HepG2 (cell line): Measurements from ENCODE around the gene BLOC1S4. TPM values are rescaled to one million over a fixed set of nuclear protein-coding genes. Genes with fewer than 3 reads are reported as not detected.
A peak's percentile ranks its signal among the peaks of the same experiment; 100 is the strongest.

Experiments
- AGO1 ChIP-seq: fragments of 200-400 bp; formaldehyde crosslinking; IDR thresholded peaks from 2 replicates; pipeline ENCODE4 v1.6.1; 2017; ENCODE audit warnings: mild to moderate bottlenecking, low read depth, low read length, moderate library complexity; ENCODE audit not compliant: poor library complexity, severe bottlenecking
- ATF7-NPFF ChIP-seq: sonication (generic); formaldehyde crosslinking; IDR thresholded peaks from 2 replicates; pipeline ENCODE4 v1.8.1; 2023; ENCODE audit warnings: mild to moderate bottlenecking, low read depth, missing genetic modification reagents, moderate library complexity
- BRCA1 ChIP-seq: sonication (generic); formaldehyde crosslinking; IDR thresholded peaks from 2 replicates; pipeline ENCODE4 v1.4.0; 2020; ENCODE audit warnings: missing genetic modification reagents
- DMAP1 ChIP-seq: IDR thresholded peaks from 2 replicates; pipeline ENCODE4 v1.6.1; 2016
- FOSL1 ChIP-seq: sonication (generic); formaldehyde crosslinking; IDR thresholded peaks from 2 replicates; pipeline ENCODE4 v1.9.0; 2021; ENCODE audit warnings: missing genetic modification reagents, borderline replicate concordance
- FOXO1 ChIP-seq: sonication (generic); formaldehyde crosslinking; IDR thresholded peaks from 2 replicates; pipeline ENCODE4 v1.4.0; 2020; ENCODE audit warnings: missing genetic modification reagents
- HDAC2 ChIP-seq: sonication (generic); formaldehyde crosslinking; IDR thresholded peaks from 2 replicates; pipeline ENCODE4 v1.4.0; 2020; ENCODE audit warnings: missing genetic modification reagents
- HNRNPK ChIP-seq: fragments of 200-400 bp; formaldehyde crosslinking; IDR thresholded peaks from 2 replicates; pipeline ENCODE4 v1.6.1; 2018; ENCODE audit warnings: low read length, low read depth, moderate library complexity, mild to moderate bottlenecking; ENCODE audit not compliant: poor library complexity, severe bottlenecking
- KDM5B ChIP-seq: sonication (generic); formaldehyde crosslinking; IDR thresholded peaks from 2 replicates; pipeline ENCODE4 v1.4.0; 2020; ENCODE audit warnings: missing genetic modification reagents, mild to moderate bottlenecking, borderline replicate concordance
- KLF6 ChIP-seq: IDR thresholded peaks from 2 replicates; pipeline ENCODE4 v1.8.0; 2016; ENCODE audit warnings: missing biosample characterization, missing genetic modification reagents
- MAFK ChIP-seq, 2 experiments: IDR thresholded peaks in 1 of 2; conservative IDR thresholded peaks in 1 of 2; 2 replicates each; pipeline ENCODE4 v1.6.1; 2011; ENCODE audit warnings: improper control_type of control experiment in 2 of 2, low read length in 2 of 2
- MED8 ChIP-seq: sonication (generic); formaldehyde crosslinking; IDR thresholded peaks from 2 replicates; pipeline ENCODE4 v1.8.1; 2023; ENCODE audit warnings: mild to moderate bottlenecking, missing genetic modification reagents; ENCODE audit not compliant: insufficient replicate concordance
- MEF2D ChIP-seq: sonication (generic); formaldehyde crosslinking; IDR thresholded peaks from 2 replicates; pipeline ENCODE4 v1.5.1; 2020; ENCODE audit warnings: mild to moderate bottlenecking, missing genetic modification reagents
- NFYB ChIP-seq: sonication (generic); formaldehyde crosslinking; IDR thresholded peaks from 2 replicates; pipeline ENCODE4 v1.4.0; 2020; ENCODE audit warnings: missing genetic modification reagents
- SCMH1 ChIP-seq: sonication (generic); formaldehyde crosslinking; IDR thresholded peaks from 2 replicates; pipeline ENCODE4 v1.9.0; 2021; ENCODE audit warnings: missing genetic modification reagents, mild to moderate bottlenecking, borderline replicate concordance
- SETDB1 ChIP-seq: sonication (generic); formaldehyde crosslinking; IDR thresholded peaks from 2 replicates; pipeline ENCODE4 v1.5.1; 2020; ENCODE audit warnings: missing genetic modification reagents, mild to moderate bottlenecking, borderline replicate concordance
- TAF15 ChIP-seq: fragments of 200-400 bp; formaldehyde crosslinking; IDR thresholded peaks from one replicate; pipeline ENCODE4 v1.6.1; 2018; ENCODE audit warnings: mild to moderate bottlenecking, low read depth, low read length; ENCODE audit not compliant: poor library complexity, severe bottlenecking
- TARDBP ChIP-seq: sonication (generic); formaldehyde crosslinking; IDR thresholded peaks from 2 replicates; pipeline ENCODE4 v1.8.0; 2022; ENCODE audit warnings: mild to moderate bottlenecking, missing genetic modification reagents
- ZFP36L2 ChIP-seq: sonication (generic); formaldehyde crosslinking; IDR thresholded peaks from 2 replicates; pipeline ENCODE4 v1.4.0; 2020; ENCODE audit warnings: missing genetic modification reagents
- ZFP82 ChIP-seq: sonication (generic); formaldehyde crosslinking; IDR thresholded peaks from 2 replicates; pipeline ENCODE4 v1.5.1; 2020; ENCODE audit warnings: mild to moderate bottlenecking, missing genetic modification reagents, borderline replicate concordance
- ZFYVE20 ChIP-seq: sonication (generic); formaldehyde crosslinking; IDR thresholded peaks from 2 replicates; pipeline ENCODE4 v1.8.0; 2023; ENCODE audit warnings: low read depth, mild to moderate bottlenecking, moderate library complexity, missing genetic modification reagents, borderline replicate concordance
- ZIK1 ChIP-seq: sonication (generic); formaldehyde crosslinking; IDR thresholded peaks from 2 replicates; pipeline ENCODE4 v1.5.0; 2020; ENCODE audit warnings: mild to moderate bottlenecking, low read depth, missing genetic modification reagents, borderline replicate concordance
- ZNF232 ChIP-seq: sonication (generic); formaldehyde crosslinking; IDR thresholded peaks from 2 replicates; pipeline ENCODE4 v1.4.0; 2020; ENCODE audit warnings: missing genetic modification reagents, borderline replicate concordance
- ZNF547 ChIP-seq: sonication (generic); formaldehyde crosslinking; IDR thresholded peaks from 2 replicates; pipeline ENCODE4 v1.5.1; 2020; ENCODE audit warnings: mild to moderate bottlenecking, missing genetic modification reagents
- ZNF703 ChIP-seq: sonication (generic); formaldehyde crosslinking; IDR thresholded peaks from 2 replicates; pipeline ENCODE4 v1.5.1; 2020; ENCODE audit warnings: missing genetic modification reagents, mild to moderate bottlenecking, moderate library complexity, borderline replicate concordance
- polyA plus RNA-seq, 8 experiments: library from polyadenylated mRNA; depleted of rRNA in 3 of 8; stranded (reverse) in 7 of 8; unstranded in 1 of 8; fragments of >200 nt; fragmentation: Illumina TruSeq in 4 of 8; extraction: Trizol in 4 of 8; gene quantifications; 2 replicates each; pipeline versions ENCODE4 v1.2.1 to v1.2.3, GENCODE V29; 2011 to 2016; ENCODE audit warnings: low read depth in 4 of 8, missing spikeins in 1 of 8, mixed read lengths in 1 of 8; ENCODE audit not compliant: insufficient read depth in 1 of 8
- total RNA-seq, 5 experiments: library from RNA; depleted of rRNA; stranded (reverse); fragments of >200 nt; fragmentation: Illumina TruSeq; extraction: Trizol; gene quantifications; 2 replicates each; pipeline ENCODE4 v1.2.3, GENCODE V29; 2016; ENCODE audit warnings: low read depth in 1 of 5
- TF ChIP-seq, protein P1 (sequence below): sonication (generic); formaldehyde crosslinking; IDR thresholded peaks from 2 replicates; pipeline ENCODE4 v1.9.0; 2022; ENCODE audit warnings: missing genetic modification reagents, mild to moderate bottlenecking, borderline replicate concordance
- TF ChIP-seq, protein P2 (sequence below): sonication (generic); formaldehyde crosslinking; IDR thresholded peaks from 2 replicates; pipeline ENCODE4 v1.4.0; 2020; ENCODE audit warnings: missing genetic modification reagents, borderline replicate concordance

Gene BLOC1S4
- total and polyA plus RNA-seq, 2 of the 13 experiments (the other 11 are each of a cell fraction or from before 2014, with no cell fraction given) = 15.5 to 20.9 TPM

- TF ChIP-seq SETDB1 (CRISPR knock-in tag) = no peak
- TF ChIP-seq FOSL1 (CRISPR knock-in tag) = no peak
- 0 out of 2 replicates have a peak, but pooled peaks have one; percentile 85 for TF ChIP-seq ZFP82 (CRISPR knock-in tag)
- TF ChIP-seq BRCA1 (CRISPR knock-in tag) = no peak
- TF ChIP-seq TAF15 = no peak
- TF ChIP-seq MAFK (conservative IDR thresholded peaks at IDR 0.05 in 1 of 2, IDR thresholded peaks at IDR 0.05 in 1 of 2; ENCODE audit: low read length in 2 of 2) = no peak
- TF ChIP-seq HNRNPK = peak; percentile 72
- no peak for TF ChIP-seq ZIK1 (CRISPR knock-in tag)
- TF ChIP-seq ZNF547 (CRISPR knock-in tag) = no peak
- no peak for TF ChIP-seq NFYB (CRISPR knock-in tag)
- no peak for TF ChIP-seq ATF7-NPFF (CRISPR knock-in tag)
- TF ChIP-seq DMAP1 (CRISPR knock-in tag) = no peak
- no peak for TF ChIP-seq MEF2D
- TF ChIP-seq ZFP36L2 = no peak
- TF ChIP-seq KLF6 = no peak
- TF ChIP-seq ZNF232 (CRISPR knock-in tag) = no peak
- 0 out of 2 replicates have a peak, but pooled peaks have one; percentile 13 for TF ChIP-seq KDM5B (CRISPR knock-in tag)
- TF ChIP-seq ZNF703 = no peak
- no peak for TF ChIP-seq FOXO1 (CRISPR knock-in tag)
- no peak for TF ChIP-seq HDAC2
- TF ChIP-seq MED8 (CRISPR knock-in tag) = no peak
- TF ChIP-seq TARDBP = no peak
- TF ChIP-seq, protein P1, sequence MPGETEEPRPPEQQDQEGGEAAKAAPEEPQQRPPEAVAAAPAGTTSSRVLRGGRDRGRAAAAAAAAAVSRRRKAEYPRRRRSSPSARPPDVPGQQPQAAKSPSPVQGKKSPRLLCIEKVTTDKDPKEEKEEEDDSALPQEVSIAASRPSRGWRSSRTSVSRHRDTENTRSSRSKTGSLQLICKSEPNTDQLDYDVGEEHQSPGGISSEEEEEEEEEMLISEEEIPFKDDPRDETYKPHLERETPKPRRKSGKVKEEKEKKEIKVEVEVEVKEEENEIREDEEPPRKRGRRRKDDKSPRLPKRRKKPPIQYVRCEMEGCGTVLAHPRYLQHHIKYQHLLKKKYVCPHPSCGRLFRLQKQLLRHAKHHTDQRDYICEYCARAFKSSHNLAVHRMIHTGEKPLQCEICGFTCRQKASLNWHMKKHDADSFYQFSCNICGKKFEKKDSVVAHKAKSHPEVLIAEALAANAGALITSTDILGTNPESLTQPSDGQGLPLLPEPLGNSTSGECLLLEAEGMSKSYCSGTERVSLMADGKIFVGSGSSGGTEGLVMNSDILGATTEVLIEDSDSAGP (CRISPR knock-in tag) = peak; percentile 54; the same call in 1 of the 2 replicates
- TF ChIP-seq SCMH1 (CRISPR knock-in tag) = no peak
- TF ChIP-seq ZFYVE20 (CRISPR knock-in tag) = no peak
- TF ChIP-seq AGO1 = no peak
- TF ChIP-seq, protein P2, sequence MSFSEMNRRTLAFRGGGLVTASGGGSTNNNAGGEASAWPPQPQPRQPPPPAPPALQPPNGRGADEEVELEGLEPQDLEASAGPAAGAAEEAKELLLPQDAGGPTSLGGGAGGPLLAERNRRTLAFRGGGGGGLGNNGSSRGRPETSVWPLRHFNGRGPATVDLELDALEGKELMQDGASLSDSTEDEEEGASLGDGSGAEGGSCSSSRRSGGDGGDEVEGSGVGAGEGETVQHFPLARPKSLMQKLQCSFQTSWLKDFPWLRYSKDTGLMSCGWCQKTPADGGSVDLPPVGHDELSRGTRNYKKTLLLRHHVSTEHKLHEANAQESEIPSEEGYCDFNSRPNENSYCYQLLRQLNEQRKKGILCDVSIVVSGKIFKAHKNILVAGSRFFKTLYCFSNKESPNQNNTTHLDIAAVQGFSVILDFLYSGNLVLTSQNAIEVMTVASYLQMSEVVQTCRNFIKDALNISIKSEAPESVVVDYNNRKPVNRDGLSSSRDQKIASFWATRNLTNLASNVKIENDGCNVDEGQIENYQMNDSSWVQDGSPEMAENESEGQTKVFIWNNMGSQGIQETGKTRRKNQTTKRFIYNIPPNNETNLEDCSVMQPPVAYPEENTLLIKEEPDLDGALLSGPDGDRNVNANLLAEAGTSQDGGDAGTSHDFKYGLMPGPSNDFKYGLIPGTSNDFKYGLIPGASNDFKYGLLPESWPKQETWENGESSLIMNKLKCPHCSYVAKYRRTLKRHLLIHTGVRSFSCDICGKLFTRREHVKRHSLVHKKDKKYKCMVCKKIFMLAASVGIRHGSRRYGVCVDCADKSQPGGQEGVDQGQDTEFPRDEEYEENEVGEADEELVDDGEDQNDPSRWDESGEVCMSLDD (CRISPR knock-in tag) = no peak
Measured at GRCh38 chr4:6694177-6694901, 21.6 kb upstream of the BLOC1S4 start (continued).
